Measurements from ENCODE around the gene EIF4E2.

Gene EIF4E2

DNA sequence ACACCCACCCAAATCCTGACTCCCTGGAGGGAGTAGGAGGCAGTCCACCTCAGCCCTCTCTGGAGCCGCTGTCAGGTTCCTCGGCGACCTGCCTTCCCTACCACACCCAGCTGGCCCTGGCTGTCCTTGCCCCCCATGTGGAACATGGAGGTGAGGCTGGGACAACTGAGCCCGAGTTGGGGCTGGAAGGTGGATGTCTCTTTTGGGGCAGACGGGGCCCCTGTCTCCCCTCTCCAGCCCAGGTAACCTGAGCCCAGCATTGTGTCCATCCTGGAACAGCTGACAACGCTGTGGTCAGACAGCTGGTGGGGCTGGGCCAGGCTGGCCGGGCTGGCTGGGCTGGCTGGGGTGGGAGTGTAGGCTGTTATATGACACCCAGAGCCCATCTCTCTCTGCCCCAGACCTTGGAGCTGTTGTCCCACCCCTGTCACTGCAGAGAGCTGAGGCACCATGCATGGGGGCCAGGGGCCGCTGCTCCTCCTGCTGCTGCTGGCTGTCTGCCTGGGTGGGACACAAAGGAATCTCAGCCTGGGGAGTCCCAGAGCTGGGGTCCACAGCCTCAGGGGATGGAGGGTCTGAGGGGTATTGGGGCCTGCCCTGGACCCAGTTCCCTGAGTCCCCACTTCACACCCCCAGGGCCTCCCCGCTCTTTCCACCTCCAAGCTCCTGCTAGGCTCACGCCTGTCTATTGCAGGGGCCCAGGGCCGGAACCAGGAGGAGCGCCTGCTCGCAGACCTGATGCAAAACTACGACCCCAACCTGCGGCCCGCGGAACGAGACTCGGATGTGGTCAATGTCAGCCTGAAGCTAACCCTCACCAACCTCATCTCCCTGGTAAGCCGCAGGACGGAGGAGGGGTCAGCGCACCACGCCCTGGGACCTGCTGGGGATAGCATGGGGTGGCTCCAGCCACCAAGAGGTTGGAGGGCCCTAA is 10.9 kb upstream of the EIF4E2 start, which contains the start of gene CHRNG:
TSS of gene CHRNG (plus strand) at position 395 of the 934 bp plus-strand sequence. CDS start at position 451, 56 bp downstream.
- no peak for DNase-seq

DNA sequence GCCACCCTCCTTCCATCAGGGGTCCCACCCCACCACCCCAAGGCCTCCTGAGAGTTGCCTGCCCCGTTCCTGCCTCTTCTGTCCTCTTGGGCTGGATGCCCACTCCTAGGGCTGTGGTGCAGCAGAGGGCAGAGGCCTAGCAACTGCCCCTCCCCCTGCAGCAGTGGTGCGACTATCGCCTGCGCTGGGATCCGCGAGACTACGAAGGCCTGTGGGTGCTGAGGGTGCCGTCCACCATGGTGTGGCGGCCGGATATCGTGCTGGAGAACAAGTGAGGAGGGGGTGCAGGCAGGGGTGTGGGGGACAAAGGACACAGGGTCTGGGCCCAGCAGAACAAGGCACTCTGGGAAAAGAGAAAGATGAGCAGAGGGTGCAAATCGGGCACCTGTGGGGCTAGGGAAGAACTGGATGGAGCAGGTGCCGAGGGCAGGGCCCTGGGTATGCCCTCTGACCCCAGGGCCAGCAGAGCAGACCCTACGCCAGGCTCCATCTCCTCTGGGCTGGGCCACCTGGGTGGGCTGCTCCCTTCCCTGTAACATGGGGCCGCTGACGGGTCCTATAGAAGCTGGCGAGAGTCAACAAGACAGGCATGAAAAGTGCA is 9.9 kb upstream of the EIF4E2 start:
- no peak for DNase-seq

DNA sequence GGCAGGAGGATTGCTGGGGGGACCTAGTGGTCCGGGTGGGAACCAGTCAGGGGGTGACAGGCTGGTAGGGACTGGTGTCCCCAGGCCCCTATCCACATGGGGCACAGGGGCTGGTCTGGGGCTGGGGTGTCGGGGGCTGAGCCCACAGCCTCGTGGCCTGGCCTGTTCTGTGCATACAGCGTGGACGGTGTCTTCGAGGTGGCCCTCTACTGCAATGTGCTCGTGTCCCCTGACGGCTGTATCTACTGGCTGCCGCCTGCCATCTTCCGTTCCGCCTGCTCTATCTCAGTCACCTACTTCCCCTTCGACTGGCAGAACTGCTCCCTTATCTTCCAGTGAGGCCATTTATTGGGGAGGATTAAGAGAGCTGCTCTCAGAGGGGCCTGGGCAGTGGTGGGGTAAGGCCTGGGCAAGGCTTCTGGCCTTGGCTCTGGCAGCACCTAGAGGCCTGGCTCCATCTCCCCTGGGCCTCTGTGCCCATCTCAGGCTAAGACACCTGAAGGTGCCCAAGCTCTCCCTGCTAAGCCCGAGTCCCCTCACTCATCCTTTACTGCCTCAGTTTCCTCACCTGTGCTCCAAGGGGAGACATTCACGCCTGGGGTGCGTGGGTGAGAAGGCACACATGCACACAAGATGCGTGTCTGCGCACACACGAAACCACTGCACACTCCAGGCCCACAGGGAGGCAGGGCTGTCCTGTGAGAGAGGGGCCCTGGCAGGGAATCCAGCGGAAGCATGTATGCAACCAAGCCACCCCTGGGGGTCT is 9.1 kb upstream of the EIF4E2 start:
- DNase-seq: no peak

DNA sequence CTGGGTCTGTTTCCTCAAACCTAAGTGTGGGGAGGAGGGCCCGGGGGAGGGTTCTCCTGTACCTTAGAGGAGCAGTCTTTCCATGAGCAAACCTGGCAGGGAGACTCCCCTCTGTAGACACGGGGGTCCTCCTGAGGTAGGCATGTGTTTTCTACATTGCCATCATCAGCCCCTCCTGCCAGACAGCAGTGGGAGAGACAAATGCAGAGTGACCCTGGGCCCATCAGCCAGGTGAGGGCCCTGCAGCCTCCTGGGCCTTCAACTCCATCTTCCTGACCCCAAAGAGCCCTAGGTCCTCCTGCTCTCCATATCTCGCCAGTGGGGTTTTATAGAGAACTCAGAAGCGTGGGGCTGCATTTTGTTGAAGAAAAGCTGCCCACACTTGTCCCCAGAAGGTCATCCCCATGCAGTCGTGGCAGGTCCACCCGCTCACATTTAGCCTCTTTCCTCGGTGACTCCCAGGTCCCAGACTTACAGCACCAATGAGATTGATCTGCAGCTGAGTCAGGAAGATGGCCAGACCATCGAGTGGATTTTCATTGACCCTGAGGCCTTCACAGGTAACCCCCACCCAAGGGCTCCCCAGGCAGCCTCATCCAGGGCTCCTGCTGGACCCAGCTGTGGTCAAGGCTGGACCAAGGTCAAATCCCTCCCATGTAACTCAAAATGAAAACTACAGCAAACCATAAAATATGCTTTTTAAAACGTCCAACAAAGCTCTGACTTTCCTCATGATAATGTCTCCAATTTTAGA is 8.4 kb upstream of the EIF4E2 start:
- DNase-seq: no peak

DNA sequence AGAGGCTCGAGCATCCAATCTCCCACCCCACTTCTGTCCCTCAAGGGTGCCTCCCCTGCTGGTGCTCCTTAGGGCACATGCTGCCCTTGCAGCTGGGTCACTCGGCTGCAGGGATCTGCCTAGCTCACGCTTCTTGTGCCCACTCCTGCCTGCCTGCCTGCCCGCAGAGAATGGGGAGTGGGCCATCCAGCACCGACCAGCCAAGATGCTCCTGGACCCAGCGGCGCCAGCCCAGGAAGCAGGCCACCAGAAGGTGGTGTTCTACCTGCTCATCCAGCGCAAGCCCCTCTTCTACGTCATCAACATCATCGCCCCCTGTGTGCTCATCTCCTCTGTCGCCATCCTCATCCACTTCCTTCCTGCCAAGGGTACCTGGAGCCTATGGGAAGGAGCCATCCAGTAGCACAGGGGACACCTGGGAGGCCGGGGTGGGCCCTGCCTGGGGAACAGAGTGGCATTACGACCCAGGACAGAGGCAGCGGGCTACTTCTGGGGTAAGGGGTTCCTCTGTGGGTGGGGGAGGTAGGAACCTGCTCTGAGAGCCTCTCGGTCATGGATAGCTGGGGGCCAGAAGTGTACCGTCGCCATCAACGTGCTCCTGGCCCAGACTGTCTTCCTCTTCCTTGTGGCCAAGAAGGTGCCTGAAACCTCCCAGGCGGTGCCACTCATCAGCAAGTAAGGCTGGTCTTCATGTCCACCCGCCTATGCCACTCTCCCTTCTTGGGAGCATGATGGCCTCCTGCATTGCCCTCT is 7.6 kb upstream of the EIF4E2 start:
- DNase-seq: no peak

DNA sequence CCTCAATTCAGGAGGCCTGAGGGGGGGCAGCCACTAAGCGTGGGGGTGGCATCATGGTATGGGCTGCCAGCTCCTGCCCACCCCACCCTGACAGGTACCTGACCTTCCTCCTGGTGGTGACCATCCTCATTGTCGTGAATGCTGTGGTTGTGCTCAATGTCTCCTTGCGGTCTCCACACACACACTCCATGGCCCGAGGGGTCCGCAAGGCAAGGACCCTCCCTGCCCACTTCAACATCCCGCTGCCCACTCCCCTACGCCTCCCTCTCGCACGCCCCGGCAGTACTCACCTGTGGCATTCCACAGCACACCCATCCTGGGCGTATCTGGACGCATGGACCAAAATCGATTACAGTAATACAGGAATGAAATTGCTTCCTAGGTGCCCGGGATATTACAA is 7.0 kb upstream of the EIF4E2 start:
- DNase-seq: no peak

DNA sequence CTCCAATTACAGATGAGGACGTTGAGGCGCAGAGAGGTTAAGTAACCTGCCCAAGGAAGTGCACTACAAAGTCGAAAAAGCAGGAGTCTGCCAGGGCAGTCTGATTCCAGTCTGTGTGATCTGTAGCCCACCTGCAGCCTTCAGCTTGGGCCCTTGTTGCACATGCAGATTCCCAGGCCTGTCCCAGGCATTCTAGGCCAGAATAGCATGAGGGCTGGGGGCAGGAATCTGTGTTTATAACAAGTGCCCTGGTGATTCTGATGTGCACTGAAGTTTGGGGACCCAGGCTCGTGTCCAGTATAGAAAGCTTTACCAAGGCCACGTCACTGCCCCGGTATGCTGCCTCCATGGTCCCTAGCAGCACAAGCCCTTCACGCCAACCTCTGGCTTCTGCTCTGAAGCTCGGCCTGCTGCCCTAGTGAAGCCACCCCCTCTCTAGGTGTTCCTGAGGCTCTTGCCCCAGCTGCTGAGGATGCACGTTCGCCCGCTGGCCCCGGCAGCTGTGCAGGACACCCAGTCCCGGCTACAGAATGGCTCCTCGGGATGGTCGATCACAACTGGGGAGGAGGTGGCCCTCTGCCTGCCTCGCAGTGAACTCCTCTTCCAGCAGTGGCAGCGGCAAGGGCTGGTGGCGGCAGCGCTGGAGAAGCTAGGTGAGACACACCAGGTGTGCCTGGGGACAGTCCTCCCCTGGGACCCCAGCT is 6.4 kb upstream of the EIF4E2 start:
- no peak for DNase-seq

DNA sequence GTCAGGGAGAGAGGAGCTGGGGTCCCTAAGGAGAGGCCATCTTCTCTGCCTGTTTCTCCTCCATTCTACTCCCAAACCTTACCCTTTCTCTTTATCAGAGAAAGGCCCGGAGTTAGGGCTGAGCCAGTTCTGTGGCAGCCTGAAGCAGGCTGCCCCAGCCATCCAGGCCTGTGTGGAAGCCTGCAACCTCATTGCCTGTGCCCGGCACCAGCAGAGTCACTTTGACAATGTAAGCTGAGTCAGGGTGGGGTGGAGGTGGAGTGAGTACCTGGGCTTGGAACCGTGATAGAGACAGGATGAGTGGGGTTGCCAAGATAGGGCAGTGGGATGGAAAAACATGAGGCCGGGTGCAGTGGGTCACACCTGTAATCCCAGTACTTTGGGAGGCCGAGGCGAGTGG is 5.8 kb upstream of the EIF4E2 start:
- no peak for DNase-seq

DNA sequence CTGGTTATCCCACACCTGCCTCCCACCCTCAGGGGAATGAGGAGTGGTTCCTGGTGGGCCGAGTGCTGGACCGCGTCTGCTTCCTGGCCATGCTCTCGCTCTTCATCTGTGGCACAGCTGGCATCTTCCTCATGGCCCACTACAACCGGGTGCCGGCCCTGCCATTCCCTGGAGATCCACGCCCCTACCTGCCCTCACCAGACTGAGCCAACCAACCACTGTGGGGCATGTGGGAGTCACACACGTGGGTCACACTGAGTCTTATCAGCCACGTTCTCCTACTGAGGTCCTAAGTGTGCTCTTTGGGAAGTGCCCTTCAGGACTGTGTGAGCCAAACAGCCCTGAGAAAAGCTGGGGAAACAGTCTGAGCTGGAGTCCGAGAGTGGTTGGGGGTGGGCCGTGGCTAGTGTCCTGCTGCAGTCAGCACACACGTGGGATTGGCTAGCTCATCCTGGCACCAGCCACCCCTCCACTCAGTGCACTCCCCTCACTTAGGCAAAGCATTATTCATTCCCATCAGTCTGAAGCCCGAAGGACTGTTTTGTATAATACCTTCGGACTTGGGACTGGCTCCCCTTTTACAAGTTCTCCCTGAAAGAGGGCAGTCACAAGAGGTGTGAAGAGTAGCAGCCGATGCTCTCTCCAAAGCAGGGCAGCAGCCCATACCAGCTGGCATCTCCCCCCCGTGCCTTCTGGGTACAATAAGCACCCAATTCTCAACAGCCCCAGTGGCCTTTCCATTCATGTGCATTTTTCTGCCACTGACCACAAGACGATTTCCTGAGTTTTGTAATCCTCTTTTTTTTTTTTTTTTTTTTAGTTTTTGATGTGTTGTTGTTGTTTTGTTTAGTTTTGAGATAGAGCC is 4.7 kb upstream of the EIF4E2 start:
- DNase-seq: no peak

DNA sequence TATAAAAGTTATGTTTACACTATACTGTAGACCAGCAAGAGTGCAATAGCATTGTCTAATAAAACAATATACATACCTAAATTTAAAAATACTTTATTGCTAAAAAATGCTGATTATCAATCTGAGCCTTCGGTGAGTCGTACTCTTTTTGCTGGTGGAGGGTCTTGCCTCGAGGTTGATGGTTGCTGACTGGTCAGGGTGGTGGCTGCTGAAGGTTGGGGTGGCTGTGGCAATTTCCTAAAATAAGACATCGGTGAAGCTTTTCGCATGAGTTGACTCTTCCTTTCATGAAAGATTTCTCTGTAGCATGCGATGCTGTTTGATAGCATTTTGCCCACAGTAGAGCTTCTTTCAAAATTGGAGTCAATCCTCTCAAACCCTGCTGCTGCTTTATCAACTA is 2.5 kb upstream of the EIF4E2 start:
- no peak for DNase-seq

DNA sequence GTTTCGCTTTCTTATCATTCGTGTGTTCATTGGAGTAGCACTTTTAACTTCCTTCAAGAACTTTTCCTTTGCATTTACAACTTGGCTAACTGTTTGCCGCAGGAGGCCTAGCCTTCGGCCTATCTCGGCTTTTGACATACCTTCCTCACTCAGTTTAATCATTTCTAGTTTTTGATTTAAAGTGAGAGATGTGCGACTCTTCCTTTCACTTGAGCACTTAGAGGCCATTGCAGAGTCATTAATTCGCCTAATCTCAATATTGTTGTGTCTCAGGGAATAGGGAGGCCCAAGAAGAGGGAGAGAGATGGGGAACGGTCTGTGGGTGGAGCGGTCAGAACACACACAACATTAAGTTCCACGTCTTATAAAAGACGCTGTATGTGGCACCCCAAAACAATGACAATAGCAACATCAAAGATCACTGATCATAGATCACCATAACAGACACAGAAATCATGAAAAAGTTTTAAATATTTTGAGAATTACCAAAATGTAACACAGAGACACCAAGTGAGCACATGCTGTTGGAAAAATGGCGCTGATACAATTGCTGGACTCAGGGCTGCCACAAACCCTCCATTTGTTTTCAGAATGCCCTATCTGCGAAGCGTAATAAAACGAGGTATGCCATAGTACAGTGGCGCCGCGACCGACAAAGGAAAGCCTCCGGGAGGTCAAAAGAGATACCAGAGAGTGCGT is 685 bp upstream of the EIF4E2 start:
- DNase-seq: no peak

DNA sequence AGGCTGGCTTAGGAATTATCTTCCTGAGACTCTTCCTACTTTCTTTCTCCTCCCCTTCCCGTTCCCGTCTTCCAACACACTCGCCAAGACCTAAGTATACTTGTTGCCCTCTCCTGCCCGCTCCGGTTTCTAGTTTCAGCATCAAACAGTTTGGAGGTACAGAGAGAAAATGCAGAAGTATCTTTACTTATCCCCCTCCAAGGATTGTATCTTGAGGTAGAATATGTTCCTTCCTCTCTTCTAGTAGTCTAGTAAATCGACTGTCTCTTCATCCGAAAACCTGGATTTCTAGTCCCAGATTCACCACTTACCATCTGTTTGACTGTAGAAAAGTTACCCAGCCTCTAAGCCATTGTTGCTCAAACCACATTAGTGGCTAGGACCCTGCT is 755 bp downstream of the EIF4E2 start:
- no peak for DNase-seq

DNA sequence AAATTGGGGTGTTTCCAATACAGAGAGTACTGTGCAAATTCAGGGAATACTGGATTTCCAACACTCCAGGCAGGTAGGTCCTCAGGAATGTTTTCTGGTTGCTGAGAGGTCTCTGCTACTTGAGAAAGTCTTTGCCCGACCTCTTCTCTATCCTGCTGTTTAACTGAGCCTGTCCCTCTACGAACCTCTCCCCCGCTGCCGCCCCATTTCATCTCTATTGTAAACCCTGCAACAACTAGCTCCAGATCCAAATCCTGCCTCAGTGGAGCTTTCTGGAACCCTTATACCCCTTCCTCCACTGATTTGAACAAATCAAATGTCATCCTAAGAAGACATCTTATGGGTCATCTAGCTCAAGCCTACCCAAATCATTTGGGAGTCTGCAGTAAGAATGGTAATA is 1.3 kb downstream of the EIF4E2 start:
- no peak for DNase-seq

DNA sequence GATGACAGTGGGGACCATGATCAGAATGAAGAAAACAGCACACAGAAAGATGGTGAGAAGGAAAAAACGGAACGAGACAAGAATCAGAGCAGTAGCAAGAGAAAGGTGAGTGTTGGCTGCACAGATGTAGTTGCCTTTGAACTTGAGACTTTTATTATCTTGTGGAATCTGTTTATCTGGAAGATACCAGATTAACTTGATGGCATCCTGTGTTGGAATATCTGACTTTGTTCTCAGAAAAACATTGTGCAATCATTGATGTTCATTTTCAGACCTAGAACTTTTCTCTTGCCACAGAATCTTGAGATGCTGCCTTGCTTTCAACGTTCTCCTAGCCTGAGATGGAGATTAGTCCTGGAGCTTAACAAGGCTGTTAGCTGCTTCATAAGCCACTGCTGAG is 5.9 kb downstream of the EIF4E2 start:
- DNase-seq: no peak

DNA sequence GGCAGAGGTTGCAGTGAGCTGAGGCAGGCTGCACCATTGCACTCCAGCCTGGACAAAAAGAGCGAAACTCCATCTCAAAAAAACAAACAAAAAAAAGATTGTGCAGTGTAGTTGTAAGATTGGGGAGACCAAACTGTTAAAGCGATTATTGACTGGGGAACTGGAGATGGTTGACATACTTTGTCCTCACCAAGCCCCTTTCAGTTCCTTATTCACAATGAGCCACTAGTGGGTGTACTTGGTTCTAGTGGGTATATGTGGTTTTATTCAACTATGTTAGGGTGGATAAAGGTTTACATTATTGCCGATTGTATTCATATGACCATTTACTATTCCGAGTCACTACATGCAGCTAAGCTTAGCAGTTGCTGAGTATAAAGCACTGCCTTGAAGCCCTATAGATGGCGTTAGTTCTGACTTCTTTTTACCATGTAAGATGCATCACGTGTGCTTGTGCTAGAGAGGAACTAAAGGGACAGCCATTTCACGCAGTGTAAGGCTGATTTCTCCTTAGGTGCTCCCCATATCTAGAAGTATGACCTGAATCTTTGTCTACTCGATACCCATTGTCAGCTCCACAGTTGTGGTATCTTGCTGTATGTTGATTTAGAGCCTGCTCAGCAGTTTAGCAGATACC is 12.1 kb downstream of the EIF4E2 start:
- no peak for DNase-seq

DNA sequence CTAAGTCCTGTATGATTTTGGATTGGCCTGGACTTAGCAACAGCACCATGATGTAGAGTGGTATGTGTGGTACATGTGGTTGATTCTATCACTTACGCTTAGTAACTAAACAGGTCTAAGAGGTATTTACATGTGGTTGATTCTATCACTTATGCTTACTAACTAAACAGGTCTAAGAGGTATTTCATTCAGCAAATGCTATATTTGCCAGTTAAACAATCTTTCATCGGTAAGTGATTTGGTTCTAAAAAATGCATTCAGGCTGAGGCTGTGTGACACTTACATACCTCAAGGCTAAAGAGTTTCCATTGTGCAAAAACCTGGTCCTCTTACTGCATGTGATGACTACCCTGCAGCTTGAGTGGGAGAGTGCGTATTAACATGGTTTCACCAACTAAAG is 13.1 kb downstream of the EIF4E2 start:
- DNase-seq: no peak

DNA sequence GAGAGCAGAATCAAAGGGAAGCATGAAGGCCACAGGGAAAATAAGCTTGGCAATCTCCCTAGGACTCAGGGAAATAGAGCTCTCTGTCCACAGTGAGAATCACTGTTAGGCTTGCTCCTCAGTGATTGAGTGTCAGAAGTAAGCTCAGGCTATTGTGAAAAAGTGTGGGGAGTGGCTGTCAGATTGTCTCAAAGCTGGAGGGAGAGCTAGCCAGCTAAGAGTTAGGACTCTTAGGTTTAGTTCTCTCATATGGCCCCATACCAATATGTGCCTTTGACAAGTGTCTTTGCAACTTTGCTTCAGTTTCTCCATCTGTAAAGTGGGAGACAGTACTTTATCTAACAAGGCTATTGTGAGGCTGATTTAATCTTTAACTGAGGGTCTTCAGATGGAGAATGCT is 17.2 kb downstream of the EIF4E2 start:
- no peak for DNase-seq

DNA sequence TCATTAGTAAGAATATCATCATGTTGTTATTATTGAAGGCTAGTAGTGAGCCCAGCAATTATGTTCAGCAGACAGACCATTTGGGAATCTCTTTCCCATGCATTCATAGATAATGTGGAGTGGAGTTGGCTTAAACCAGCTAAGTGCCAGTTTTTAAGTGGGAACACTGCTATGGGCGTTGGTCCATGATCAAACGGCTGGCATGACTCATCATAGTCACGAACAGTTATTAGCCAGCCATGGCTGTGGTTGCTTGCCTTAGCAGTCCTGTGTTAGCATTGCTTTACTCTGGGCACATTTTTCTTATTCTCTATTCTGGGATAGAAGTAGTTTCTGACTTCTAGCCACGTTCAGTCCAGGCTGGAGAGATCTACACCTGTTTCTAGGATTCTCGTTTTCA is 17.7 kb downstream of the EIF4E2 start:
- DNase-seq: no peak

DNA sequence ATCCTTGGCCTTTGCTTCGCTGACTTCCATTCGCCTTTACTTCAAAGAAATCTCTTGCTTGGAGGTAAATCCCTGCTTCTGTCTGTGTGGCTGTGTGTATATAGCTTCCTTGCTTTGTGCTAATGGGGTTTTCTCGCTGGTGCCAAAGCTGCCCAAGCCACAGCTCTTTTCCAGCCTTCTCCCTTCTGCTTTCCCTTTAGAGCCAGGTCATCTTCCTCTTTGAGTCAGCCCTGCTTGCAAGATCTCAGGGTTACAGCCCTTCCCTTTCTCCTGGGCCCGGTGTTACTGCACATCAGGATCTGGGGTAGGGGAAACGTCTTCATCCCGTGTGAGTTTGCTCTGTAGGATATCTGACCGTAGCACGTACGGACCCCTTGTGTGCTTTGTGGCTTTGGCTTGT is 19.1 kb downstream of the EIF4E2 start:
- no peak for DNase-seq

Data from CD4-positive, alpha-beta T cell treated with Interleukin-1 beta for 1 hour (primary cell).